Pulmonary artery endothelial cell (primary cell): Measurements from ENCODE around the gene TMEM184A. TPM values are rescaled to one million over a fixed set of nuclear protein-coding genes. Genes with fewer than 3 reads are reported as not detected.

Experiments
- DNase-seq: peaks from one replicate; pipeline ENCODE4 v3.0.0-alpha.2; 2011; ENCODE audit warnings: low read depth, low spot score
- total RNA-seq: library from RNA; depleted of rRNA; stranded (reverse); fragments of >200 nt; gene quantifications from 2 replicates; pipeline ENCODE4 v1.2.3, GENCODE V29; 2014

The TMEM184A gene
- total RNA-seq, 1 donor from 2014 or later = not detected

DNA sequence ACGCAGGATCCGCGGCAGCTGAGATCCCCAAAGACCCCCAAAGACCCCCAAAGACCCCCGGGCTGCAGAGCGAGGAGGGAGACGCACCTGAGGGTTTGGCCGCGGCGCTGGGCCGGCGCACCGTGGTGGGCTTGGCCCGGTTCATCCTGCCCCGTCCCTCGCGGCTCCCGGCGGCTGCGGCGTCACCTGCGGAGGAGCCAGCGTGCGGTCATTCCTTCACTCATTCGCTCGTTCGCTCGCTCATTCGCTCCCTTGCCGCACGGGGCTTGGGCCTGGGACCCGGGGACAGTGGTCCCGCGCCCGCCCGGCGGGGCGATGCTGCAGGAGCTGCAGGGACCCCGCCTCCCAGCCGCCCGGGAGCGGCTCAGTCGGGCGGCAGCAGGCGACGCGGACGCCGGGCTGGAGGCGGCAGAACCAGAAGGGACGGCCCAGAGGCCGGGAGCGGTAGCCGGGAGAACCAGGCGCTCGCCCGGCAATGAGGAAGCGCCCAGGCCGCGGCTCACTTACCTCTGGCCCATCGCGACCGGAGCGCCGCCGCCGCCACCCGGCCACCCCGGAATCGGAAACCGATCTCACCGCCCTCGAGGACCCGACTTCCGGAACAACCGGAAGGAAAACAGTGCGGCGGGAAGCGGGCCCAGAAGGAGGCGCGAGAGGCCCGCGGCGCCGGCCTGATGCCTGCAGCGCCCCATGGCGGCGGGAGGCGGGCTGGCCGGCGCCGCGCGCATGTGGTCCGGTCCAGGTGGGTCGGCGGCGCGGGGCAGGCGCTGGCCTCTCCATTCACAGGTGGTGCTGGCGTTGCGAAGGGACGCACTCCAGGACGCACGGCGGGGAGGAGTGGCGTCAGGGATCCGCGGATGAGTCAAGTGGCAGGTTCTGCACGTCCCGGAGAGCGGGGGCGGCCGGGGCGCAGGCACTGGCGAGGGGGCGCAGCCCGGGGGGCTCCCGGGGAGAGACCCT, 51.9 kb downstream of the TMEM184A start, which contains the start of gene INTS1:
Gene INTS1 (minus strand): TSS at position 574 of the 960 bp plus-strand sequence. CDS start 429 bp downstream, at position 145.
- DNase-seq = peak; percentile 52

DNA sequence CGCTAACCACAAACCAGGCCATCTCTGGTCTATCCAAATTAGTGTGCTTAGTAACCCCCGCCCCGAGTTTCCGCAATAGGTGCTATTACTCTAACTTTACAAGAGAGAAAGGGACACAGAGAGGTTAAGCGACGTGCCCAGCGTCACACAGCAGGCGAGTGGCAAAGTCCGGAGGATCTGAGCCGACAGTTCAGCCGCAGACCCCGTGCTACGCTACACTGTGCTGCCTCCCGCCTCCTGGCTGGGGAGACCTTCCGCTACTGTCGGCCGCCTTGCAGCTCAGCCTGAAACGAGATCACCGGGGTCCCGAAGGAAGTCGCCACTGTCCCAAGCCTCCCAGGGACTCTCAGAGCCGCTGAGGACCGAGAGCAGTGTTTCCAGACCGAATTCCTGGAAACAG, 52.6 kb downstream of the TMEM184A start:
- no peak for DNase-seq

DNA sequence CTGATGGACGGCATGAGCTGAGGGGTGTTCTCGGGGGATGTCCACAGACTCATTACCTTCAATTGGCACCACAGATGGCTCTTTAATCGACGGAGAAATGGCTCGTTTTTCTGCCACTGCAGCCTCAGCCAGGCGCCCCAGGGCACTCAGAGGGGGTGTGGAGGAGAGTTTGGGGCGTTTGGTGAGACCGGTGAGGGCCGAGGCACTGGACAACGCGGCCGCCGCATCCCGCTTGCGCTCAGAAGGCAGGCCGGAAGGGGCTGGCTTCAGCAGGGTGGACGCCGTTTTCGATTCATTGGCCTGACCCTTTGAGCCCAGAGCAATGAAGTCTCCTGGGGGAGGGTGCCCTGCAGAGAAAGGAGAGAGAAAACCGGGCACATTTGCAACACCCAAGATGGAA, 53.2 kb downstream of the TMEM184A start:
- DNase-seq = no peak

DNA sequence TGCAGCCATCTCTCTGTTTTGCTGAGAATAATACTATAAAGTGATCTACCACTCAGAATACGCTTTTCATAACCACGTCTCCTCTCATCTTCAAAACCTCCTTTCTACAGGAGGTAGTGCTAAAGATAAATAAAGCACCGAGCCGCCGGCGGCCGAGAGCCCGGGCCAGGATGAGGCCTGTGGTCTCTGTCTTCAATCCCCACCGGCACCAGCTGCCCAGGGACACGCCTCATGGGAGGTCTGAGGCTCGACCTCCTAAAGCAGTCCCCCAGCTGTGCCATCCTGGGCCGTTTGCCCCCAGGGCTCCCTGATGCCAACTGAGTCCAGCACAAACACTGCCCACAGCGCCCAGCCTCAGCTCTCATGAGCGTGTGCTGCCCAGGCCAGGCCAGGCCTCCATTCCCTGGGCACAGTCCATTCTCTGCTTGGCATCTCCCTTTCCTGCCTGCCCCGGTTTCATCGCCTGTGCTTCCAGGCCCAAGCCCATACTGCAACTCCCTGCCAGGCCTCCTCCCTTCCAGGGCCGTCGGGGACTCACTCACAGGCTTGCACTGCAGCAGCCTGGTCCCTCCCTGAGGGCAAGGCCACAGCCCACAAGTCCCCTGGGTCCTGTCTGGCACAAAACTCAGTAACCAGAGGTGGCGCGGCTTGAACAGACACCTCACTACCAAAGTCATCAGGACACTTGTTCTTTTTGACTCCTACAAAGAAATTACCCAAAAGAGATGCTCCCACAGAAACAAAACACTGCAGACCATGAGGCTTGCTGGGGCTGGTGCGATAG, 54.3 kb downstream of the TMEM184A start:
- DNase-seq = no peak

DNA sequence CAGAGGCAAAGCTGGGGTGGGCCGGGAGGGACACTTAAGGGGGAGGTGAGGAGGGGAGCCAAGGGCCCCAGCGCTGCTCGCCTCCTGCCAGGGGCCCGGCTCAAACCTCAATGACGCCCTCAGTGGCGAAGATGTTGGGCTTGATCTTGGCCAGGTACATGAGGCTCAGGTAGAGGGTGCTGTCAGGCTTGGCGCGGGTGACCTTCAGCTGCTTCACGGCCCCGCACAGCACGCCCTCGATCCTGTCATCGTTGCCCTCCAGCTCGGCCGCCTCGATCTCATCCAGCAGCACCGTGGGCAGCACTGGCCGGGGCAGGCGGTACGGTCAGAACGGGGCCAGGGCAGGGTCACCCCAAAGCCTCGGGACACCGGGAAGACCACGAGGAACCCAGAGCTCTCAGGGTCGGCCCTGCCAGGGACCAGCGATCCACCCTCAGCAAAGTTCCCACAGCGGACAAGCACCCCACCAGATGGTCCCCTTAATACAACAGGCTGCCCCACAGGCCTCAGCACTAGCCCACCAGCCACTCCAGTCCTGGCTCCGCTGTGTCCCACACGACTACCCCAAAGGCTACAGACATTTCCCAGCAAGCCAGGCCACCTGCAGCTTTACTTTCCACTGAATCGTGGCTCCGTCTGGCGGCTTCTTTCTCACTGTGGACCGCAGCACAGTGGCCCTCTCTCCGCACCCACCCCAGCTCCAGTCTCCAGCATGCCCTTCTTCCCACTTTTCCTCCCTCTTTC, 55.8 kb downstream of the TMEM184A start:
- no peak for DNase-seq

DNA sequence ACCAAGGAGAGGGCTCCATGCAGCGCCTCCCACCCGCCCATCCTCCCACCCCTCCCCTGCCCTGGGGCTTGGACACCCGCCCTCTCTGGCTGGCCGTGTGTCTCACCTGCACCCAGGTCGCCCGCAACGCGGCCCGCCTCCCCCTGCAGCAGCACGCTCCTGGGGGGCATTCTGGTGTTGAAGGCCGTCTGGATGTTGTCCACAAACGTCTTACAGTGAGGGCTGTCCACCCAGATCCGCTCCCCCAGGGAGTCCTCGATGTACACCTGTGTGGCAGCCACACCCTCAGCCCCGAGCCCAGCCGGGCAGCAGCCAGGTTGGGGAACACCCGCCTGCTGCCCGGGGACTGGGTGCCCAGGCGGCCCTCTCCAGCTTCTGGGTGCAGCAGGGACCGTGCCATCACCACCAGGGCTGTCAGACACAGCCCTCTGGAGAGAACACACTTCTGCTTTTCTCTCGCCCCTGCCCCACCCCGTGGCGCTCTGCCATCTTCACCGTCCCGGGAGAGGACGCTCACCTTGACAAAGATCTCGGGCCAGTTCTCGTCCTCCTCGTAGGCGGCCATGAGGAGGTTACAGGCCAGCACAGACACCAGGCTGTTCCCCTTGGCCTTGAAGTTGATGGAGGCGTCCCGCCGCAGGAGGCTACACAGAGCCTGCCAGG, 56.5 kb downstream of the TMEM184A start:
- DNase-seq = no peak

DNA sequence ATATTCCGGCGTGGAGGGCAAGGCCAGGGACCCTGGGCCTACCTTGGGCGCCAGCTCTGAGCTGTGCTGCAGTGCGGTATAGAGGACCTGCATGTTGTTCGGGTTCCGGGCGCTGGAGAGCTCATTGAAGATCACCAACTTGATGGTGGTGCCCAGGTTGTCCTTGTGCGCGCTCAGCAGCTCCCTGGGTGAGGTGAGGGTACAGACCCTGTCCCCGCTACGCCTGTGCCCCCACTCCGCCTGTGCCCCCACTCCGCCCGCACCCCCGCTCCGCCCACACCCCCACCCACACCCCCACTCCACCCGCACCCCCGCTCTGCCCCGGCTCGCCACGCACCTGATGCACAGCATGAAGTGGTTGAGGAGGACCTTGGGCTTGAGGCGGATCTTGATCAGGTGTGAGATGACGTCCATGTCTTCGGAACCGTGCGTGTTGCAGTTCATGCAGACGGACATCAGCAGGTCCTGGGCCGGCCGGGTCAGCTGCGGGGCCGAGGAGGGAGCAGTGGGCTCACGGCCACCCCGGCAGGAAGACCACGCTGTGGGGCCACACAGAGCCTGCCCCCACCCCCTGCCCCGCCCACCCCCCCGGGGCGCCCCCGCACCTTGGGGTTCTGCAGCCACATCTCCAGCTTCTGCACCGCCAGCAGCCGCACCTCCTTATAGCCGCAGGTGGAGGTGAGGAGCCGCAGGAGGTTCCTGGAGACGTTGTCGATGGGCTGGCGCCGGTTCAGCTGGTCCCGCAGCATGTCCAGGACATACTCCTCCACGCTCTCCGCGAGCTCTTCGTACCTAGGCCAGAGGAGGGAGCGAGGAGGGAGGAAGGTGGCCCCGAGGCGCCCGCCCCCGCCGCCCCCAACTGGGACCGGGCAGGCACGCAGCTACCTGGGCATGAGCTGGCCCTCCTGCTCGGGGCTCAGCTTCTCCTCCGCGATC, 57.4 kb downstream of the TMEM184A start:
- no peak for DNase-seq

DNA sequence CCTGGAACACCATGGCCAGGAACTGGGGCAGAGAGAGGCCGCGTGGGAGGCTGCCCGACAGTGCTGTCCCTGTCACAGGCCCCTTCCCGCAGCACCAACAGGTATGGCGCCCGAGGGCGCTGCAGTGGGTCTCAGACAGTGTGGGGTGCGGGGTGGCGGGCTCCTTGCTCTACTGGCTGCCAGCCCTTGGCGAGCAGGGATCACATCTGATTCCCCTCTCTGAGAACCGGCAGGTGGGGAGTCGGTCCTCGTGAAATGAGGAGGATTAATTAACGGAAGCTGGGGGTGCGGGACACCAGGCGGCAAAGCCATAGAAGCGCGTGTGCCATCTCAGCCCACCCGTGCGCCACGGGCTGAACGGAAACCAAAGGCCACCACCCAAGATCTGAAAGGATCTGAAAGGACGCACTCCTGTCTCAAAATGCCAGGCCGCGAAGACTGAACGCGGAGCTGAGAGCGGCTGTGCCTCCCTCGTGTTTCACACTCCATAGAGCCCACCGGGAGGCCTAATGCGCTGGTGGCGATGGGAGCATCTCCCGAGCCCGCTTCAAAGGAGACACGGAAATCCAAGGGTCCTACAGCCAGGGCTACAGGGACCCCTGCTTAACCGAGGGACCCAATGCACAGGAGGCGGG, 58.6 kb downstream of the TMEM184A start:
- DNase-seq = no peak

DNA sequence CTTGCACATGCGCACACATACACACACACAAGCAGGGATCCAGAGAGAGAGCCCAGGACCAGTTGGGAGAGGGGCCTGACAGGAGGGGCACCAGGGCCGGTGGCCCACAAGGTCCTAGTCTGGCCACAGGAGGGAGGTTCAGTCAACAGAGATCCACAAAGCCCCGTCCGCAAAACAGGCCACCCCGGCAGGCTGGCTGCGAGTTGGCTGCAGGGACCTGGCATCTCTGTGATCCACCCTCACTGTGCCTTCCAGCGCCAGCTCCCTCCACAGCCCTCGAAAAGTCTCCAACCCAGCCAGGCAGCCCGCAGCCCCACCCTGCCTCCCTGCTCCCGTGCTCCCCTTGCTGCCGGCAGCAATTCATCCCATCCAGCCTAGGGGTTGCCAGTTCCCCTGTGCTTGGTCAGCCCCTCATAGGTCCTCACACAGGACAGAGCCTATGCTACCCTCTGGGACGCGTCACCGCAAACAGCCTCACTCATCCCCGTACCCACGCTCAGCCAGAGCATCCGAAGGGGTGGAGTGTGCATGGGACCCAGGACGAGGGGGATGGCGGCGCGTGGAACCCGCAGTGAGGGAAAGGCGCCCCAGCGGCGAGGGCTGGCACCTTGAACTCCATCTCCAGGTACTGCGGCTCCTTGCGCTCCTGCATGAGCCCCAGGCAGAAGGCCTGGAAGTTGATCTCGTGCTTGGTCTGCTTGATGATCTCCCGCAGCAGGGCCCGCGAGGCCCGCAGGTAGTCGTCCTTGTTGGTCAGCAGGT, 59.3 kb downstream of the TMEM184A start:
- no peak for DNase-seq

DNA sequence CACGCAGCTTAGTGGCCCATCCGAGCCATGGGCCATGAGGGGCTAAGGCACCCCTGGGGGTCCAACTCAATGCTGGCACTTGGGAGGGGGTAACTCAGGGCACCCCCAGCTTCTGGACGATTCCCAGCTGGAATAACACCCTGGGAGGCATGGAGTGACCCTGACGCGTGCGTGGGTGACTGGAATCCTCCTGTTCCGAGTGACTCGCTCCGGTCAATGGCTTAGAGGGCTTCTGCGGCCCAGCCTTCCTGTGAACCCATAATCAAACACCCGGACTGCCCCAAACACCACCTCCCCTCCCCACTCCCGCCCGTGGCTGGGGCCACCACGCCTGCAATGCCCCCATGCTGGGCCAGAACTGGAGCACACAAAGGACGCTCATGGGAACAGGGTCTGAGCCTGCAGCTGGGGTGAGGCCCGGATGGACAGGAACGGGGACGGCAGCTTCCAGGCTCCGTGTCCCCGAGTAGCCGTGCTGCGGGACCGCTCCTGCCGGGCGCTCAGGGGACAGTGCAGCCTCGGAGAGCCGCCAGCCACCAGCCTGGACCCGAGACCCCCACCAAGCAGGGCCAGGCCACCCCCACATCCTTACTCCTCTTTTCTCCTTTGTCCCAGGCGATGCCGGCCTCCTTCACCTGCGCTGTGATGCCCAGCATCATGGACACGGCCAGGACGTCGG, 60.3 kb downstream of the TMEM184A start:
- DNase-seq = no peak

DNA sequence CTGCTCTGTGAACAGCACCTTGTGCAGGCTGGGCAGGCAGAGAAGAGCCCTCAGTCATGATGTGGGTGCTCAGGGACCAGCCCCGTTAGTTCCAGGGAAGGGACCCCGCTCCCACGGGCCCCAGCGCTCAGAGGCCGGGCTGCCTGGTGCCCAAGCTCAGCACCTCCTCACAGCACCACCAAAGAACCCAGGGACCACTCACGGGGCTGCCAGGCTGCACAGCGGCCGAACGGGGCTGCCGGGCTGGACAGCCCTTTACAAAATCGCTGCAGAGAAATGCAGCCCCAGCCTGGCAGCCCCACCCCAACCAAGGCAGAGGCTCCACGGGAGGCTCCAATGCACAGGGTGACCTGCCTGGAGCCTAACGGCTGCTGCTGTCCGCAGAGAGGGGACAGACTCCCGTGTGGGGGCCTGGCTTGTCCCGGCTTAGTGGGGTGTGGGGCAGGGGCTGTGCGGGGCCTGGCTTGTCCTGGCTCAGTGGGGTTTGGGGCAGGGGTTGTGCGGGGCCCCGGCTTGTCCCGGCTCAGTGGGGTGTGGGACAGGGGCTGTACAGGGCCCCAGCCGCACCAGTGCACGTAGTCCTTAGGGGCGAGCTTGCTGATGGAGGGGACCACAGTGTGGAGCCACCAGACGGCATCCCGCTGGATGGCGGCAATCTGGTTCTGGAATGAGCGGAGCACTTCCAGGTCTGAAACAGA, 61.0 kb downstream of the TMEM184A start:
- no peak for DNase-seq

DNA sequence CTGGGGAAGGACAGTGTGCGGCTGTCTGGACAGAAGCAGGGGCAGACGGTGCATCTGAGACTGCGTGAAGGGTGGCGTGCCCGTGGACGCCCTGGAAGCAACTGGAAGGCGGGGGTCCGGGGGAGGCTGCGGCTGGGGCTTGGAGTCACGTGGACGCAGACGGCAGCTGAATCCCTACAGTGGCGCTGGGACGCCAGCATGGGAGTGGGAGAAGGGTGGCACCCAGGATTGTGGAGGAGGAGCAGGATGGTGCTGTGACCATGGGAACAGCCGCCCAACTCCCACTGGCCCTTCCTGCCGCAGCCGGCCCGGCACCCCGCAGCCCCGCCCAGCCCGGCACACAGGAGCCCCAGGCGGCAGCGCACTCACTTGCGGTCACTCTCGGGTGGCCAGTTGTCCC, 61.6 kb downstream of the TMEM184A start:
- DNase-seq = no peak

DNA sequence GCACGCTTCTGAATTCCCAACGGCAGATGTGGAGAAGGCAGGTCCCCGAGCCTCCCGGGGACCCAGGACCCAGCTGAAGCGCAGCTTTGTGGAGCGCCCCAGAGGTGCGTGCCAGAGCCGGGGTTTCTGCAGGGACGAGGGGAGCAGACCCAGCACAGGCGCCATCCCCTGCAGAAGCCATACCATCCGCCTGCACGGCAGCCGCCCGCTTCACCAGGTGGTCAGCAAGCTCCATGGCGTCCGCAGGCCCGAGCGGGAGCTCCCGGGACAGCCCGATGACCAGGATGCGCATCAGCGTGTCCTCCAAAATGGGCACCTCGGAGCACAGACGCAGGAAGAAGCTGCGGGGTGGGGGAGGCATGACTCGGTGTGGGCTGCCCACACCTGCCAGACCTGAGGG, 62.4 kb downstream of the TMEM184A start:
- no peak for DNase-seq

DNA sequence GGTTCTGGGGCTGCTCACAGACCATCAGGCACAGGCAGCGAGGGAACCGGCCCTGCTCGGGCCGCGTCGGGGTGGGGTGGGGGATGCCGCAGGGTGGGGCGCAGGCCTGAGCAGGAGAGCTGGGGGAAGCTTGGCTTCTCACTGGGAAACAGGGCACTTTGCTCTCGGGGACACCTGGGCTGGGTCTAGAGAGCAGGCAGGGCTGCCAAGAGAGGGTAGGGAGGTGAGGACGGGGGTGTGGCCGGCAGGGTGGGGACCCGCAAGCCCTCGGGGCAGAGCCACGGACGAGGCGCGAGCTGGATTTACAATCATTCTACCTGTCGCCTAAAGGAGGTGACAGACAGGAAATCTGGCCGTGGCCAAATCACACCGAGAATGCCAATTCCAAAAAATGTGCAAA, 62.9 kb downstream of the TMEM184A start:
- no peak for DNase-seq

DNA sequence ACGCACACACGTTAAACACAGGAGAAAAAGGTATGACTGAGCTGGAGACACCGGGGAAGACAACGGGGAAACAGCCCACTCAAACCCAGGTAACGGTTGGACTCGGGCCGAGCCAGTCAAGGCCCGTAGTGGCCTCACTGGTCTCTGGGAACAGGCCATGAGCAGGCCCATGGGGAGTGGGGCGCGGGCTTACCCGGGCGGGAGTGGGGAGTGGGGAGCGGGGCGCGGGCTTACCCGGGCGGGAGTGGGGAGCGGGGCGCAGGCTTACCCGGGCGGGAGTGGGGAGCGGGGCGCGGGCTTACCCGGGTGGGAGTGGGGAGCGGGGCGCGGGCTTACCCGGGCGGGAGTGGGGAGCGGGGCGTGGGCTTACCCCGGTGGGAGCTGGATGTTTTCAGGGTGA, 63.4 kb downstream of the TMEM184A start:
- no peak for DNase-seq
